CD8-positive, alpha-beta memory T cell (primary cell): ENCODE results near the gene KAT8. TPM values are rescaled to one million over a fixed set of nuclear protein-coding genes. Genes with fewer than 3 reads are reported as not detected.
A peak's percentile ranks its signal among the peaks of the same experiment; 100 is the strongest.
"Not testable (repeated sequence)": the region's sequence is repeated elsewhere in the genome, so short reads cannot be mapped to it uniquely, and the experiment has no call there.

Source experiments
- CTCF ChIA-PET: fragments of 350-600 bp; sonication (Branson Sonifier 250); formaldehyde crosslinking; loops from one replicate; lab custom pipeline; 2021; ENCODE audit warnings: antibody characterized with exemption; lab: Charles Lee
- POLR2A ChIA-PET: fragments of 350-600 bp; sonication (Branson Sonifier 250); formaldehyde crosslinking; loops from one replicate; lab custom pipeline; 2021; ENCODE audit warnings: antibody characterized with exemption; lab: Charles Lee
- DNase-seq, 5 donors: peaks; one replicate each; pipeline versions ENCODE4 v3.0.0 to v3.0.0-alpha.2; 2020 to 2022; ENCODE audit warnings: mixed read lengths in 1 of 5
- H3K27ac ChIP-seq: one replicate; pipeline ENCODE4 v1.7.0; 2013; ENCODE audit warnings: low read depth, mild to moderate bottlenecking, low read length, moderate library complexity
- H3K27me3 ChIP-seq: 2 replicates; pipeline ENCODE4 v1.7.0; 2013; ENCODE audit warnings: low read length, mild to moderate bottlenecking; ENCODE audit not compliant: insufficient read depth, poor library complexity, severe bottlenecking
- H3K36me3 ChIP-seq: 2 replicates; pipeline ENCODE4 v1.7.0; 2013; ENCODE audit warnings: mild to moderate bottlenecking, low read length, moderate library complexity; ENCODE audit not compliant: insufficient read depth
- H3K4me1 ChIP-seq: 2 replicates; pipeline ENCODE4 v1.7.0; 2013; ENCODE audit warnings: mild to moderate bottlenecking, low read length, moderate library complexity; ENCODE audit not compliant: insufficient read depth
- H3K4me3 ChIP-seq: 2 replicates; pipeline ENCODE4 v1.7.0; 2013; ENCODE audit warnings: mild to moderate bottlenecking, low read length
- H3K9me3 ChIP-seq: 2 replicates; pipeline ENCODE4 v1.7.0; 2013; ENCODE audit warnings: mild to moderate bottlenecking, low read length
- H3K27ac Mint-ChIP-seq, 8 donors: one replicate each; pipeline ENCODE4 v1.8.0; 2020 to 2021; ENCODE audit warnings: mixed read lengths in 8 of 8, mild to moderate bottlenecking in 6 of 8, inconsistent platforms in 3 of 8, moderate library complexity in 3 of 8
- H3K27me3 Mint-ChIP-seq, 2 donors: one replicate each; pipeline ENCODE4 v1.8.0; 2020 to 2021; ENCODE audit warnings: mixed read lengths in 2 of 2, mild to moderate bottlenecking in 1 of 2, moderate library complexity in 1 of 2
- H3K36me3 Mint-ChIP-seq, 3 donors: one replicate each; pipeline ENCODE4 v1.8.0; 2020 to 2021; ENCODE audit warnings: mixed read lengths in 3 of 3, inconsistent platforms in 1 of 3, mild to moderate bottlenecking in 1 of 3
- H3K4me1 Mint-ChIP-seq, 3 donors: one replicate each; pipeline ENCODE4 v1.8.0; 2020 to 2021; ENCODE audit warnings: mixed read lengths in 3 of 3, inconsistent platforms in 1 of 3, mild to moderate bottlenecking in 1 of 3
- H3K4me3 Mint-ChIP-seq, 7 donors: one replicate each; pipeline ENCODE4 v1.8.0; 2020 to 2021; ENCODE audit warnings: mixed read lengths in 7 of 7, mild to moderate bottlenecking in 6 of 7, moderate library complexity in 4 of 7, inconsistent platforms in 2 of 7
- H3K9me3 Mint-ChIP-seq, 5 donors: one replicate each; pipeline ENCODE4 v1.8.0; 2020 to 2022; ENCODE audit warnings: mixed read lengths in 5 of 5, mild to moderate bottlenecking in 3 of 5, moderate library complexity in 2 of 5, inconsistent platforms in 1 of 5
- polyA plus RNA-seq: library from polyadenylated mRNA; unstranded; fragments of 300-500 nt; fragmentation: Illumina TruSeq; gene quantifications from one replicate; pipeline ENCODE4 v1.2.3, GENCODE V29; 2021
- total RNA-seq, 2 experiments: library from RNA; stranded (reverse); gene quantifications; one replicate each; pipeline ENCODE4 v1.2.3, GENCODE V29; 2021

KAT8 gene
- total and polyA plus RNA-seq, 3 experiments from 2014 or later = 56.1 to 67.3 (median 58.6) TPM

DNA sequence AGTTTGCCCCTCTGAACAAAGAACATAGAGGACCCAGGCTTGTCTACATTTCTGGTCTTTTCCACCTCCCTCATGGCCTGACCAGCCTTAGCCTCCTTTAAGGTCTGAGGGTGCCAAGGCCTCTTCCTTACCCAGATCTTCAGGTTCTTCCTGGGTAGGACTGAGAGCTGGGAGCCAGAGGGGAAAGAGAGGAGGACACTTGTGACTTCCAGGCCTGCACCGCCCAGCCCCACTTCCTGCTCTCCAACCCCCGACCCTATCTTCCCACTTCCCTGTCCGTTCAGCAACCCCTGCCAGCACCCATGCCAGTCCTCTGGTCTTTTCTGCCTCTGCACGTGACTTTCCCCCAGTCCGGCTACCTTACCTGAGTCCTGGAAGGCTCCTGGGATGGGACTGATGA is 31.9 kb downstream of the KAT8 start:
- no peaks in the 10 kb centered on the region for H3K4me1 ChIP-seq
- no peak overlapping the region for H3K4me3 ChIP-seq
- H3K27ac ChIP-seq = no peak overlapping the region
- H3K4me3 Mint-ChIP-seq = no peak overlapping the region
- CTCF ChIA-PET = interaction anchor here (1.0 kb wide), 1 partner anchor 75 kb away, joined by 3 read pairs; the partner anchor contains the start of genes ZNF646 and ZNF668
- H3K27me3 ChIP-seq = no peaks in the 10 kb centered on the region
- peaks cover 0 to 1% of the 10 kb centered on the region in 2 donors for H3K27me3 Mint-ChIP-seq
- no peak overlapping the region for H3K27ac Mint-ChIP-seq
- DNase-seq = no peak
- peaks cover 0 to 1% (median 0%) of the 10 kb centered on the region in 3 donors for H3K36me3 Mint-ChIP-seq
- POLR2A ChIA-PET = no interaction called here
- H3K4me1 Mint-ChIP-seq = no peaks in the 10 kb centered on the region
- no peaks in the 10 kb centered on the region for H3K9me3 Mint-ChIP-seq
- no peaks in the 10 kb centered on the region for H3K36me3 ChIP-seq
- H3K9me3 ChIP-seq = no peaks in the 10 kb centered on the region

DNA sequence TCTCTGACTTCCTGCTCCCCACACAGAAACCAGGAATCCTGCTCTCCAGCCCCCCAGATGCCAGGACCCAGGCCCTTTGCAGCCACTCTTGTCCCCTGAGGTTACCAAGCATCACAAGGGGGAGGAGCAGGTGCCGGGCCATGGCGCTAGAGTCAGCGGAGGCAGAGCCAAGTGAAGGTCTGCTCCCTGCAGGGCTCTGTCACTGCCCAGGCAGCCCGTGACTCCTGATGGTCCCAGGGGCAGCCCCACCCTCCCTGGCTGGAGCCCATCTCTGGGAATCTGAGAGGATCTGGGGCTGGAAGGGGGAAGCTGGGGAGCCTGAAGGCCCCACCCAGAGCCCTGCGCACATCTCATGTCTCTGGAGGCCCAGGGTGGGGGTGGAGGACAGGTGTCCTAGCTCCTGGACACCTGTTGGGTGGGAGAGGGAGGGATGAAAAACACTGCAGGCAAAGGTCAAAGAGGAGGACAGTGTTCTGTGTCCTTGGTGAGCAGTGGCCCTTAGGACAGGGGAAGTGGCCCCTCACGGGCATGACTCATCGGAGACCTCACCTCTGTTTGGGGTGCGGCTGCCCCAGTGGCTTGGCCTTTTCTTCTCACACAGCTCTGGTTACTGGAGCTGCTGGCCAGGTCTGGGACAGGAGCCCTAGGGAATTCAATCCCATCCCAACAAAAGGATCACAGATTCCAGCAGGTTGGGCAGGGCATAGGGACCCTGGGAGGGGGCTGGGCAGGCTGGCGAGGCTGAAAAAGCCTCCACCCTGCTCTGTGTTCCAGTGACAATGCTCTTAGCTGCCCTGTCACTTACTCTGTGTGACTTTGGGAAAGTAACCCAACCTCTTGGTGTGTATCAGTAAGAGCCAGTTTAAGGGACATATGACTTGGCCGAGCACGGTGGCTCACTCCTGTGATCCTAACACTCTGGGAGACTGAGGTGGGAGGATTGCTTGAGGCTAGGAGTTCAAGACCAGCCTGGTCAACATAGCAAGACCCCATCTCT is 32.7 kb downstream of the KAT8 start, which contains the start of gene PRSS36:
PRSS36 (minus strand) TSS at position 173 of the 997 bp plus-strand sequence; CDS start at position 142, 31 bp downstream.
- H3K4me1 ChIP-seq = no peaks in the 10 kb centered on the region
- CTCF ChIA-PET = interaction anchor here (1.0 to 2.4 kb wide), 2 partner anchors 8 to 76 kb away, joined by 3 to 12 read pairs; partner anchors contain the start of genes ZNF646 and ZNF668
- POLR2A ChIA-PET = interaction anchor here (0.6 kb wide), 1 partner anchor 20 kb away, joined by 4 read pairs; no protein-coding TSS in a partner anchor
- Mint-ChIP-seq H3K9me3 (no peaks in the 10 kb centered on the region), H3K4me3 (no peak within 1 kb of the TSS), H3K4me1 (no peaks in the 10 kb centered on the region), H3K36me3 (peaks cover 0 to 1% (median 0%) of the 10 kb centered on the region in 3 donors), H3K27me3 (peaks cover 0 to 1% of the 10 kb centered on the region in 2 donors), H3K27ac (peak within 1 kb of the TSS in 1 of 8 donors; percentile 64)
- no peak within 1 kb of the TSS for H3K4me3 ChIP-seq
- no peak for DNase-seq
- no peaks in the 10 kb centered on the region for H3K36me3 ChIP-seq
- no peaks in the 10 kb centered on the region for H3K9me3 ChIP-seq
- no peaks in the 10 kb centered on the region for H3K27me3 ChIP-seq
- H3K27ac ChIP-seq = no peak within 1 kb of the TSS

DNA sequence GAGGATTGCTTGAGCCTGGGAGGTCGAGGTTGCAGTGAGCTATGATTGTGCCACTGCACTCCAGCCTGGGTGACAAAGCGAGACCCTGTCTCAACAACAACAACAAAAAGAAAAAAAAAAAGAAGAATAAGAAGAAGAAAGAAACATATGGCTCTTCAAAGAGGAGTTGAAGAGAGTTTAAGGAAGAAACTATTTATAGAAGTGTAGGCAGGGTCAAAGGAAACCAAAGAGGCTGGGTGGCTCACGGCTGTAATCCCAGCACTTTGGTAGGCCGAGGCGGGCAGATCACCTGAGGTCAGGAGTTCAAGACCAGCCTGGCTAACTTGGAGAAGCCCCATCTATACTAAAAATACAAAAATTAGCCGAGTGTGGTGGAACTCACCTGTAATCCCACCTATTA is 33.5 kb downstream of the KAT8 start:
- H3K4me3 Mint-ChIP-seq, H3K27me3 ChIP-seq, H3K9me3 Mint-ChIP-seq, H3K27ac Mint-ChIP-seq, H3K27me3 Mint-ChIP-seq, DNase-seq, H3K4me3 ChIP-seq, H3K27ac ChIP-seq, H3K4me1 ChIP-seq, H3K9me3 ChIP-seq, H3K36me3 ChIP-seq, H3K4me1 Mint-ChIP-seq, H3K36me3 Mint-ChIP-seq: not testable (repeated sequence)
- POLR2A ChIA-PET = interaction anchor here (0.6 kb wide), 1 partner anchor 20 kb away, joined by 4 read pairs; no protein-coding TSS in a partner anchor
- CTCF ChIA-PET = interaction anchor here (2.4 kb wide), 1 partner anchor 9 kb away, joined by 12 read pairs; no protein-coding TSS in a partner anchor

DNA sequence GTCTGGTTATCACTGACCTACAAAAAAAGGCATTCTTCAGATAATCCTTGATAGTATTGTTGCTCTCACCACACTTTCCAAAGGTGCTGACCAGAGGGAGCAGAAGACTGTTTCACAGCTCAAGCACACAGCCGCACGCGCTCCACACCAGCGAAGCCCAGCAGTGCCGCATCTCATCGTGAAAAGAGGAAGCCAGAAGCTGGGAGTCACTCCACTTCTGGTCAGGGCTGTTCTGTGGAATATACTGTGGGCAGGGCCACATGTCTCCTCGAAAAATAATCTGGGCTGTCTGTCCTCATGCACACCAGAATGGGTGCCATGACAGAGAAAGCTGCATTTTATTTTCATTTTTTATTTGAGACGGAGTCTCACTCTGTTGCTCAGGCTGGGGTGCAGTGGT is 39.7 kb downstream of the KAT8 start:
- Histone ChIP-seq H3K36me3 (no peaks in the 10 kb centered on the region), H3K4me1 (peaks cover 6% of the 10 kb centered on the region), H3K4me3 (no peak overlapping the region), H3K27me3 (no peaks in the 10 kb centered on the region), H3K9me3 (no peaks in the 10 kb centered on the region), H3K27ac (no peak overlapping the region)
- Mint-ChIP-seq H3K4me1 (peaks cover 4 to 8% (median 6%) of the 10 kb centered on the region in 3 donors), H3K27ac (no peak overlapping the region), H3K36me3 (no peaks in the 10 kb centered on the region), H3K27me3 (peaks cover 0 to 2% of the 10 kb centered on the region in 2 donors), H3K4me3 (peak overlapping the region in 2 of 7 donors; percentile 32 to 55), H3K9me3 (no peaks in the 10 kb centered on the region)
- CTCF ChIA-PET = interaction anchor here (1.6 to 6.6 kb wide), 3 partner anchors 9 to 21 kb away, joined by 3 to 30 read pairs (median 22); partner anchors contain the start of gene FUS
- POLR2A ChIA-PET = interaction anchor here (0.5 to 0.7 kb wide), 2 partner anchors 9 to 120 kb away, joined by 3 to 4 read pairs; no protein-coding TSS in a partner anchor
- no peak for DNase-seq

DNA sequence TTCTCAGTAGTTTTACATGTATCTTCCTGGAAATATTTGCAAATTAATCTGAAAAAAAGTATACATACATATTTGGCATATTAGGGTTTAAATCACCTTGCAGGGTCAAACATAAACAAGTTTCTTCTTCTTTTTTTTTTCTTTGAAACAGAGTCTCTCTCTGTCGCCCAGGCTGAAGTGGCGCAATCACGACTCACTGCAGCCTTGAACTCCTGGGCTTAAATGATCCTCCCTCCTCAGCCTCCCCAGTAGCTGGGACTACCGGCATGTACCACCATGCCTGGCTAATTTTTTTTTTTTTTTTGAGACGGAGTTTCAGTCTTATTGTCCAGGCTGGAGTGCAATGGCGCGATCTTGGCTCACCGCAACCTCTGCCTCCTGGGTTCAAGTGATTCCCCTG is 49.9 kb downstream of the KAT8 start:
- Histone ChIP-seq H3K4me3 (no peak overlapping the region), H3K4me1 (no peaks in the 10 kb centered on the region), H3K36me3 (no peaks in the 10 kb centered on the region), H3K9me3 (no peaks in the 10 kb centered on the region), H3K27ac (no peak overlapping the region), H3K27me3 (no peaks in the 10 kb centered on the region)
- Mint-ChIP-seq H3K4me3 (no peak overlapping the region), H3K27ac (no peak overlapping the region), H3K27me3 (no peaks in the 10 kb centered on the region), H3K9me3 (no peaks in the 10 kb centered on the region), H3K4me1 (peaks cover 0 to 2% (median 0%) of the 10 kb centered on the region in 3 donors), H3K36me3 (no peaks in the 10 kb centered on the region)
- CTCF ChIA-PET = interaction anchor here (1.1 kb wide), 1 partner anchor 183 kb away, joined by 3 read pairs; no protein-coding TSS in a partner anchor
- DNase-seq = no peak
- POLR2A ChIA-PET = no interaction called here

DNA sequence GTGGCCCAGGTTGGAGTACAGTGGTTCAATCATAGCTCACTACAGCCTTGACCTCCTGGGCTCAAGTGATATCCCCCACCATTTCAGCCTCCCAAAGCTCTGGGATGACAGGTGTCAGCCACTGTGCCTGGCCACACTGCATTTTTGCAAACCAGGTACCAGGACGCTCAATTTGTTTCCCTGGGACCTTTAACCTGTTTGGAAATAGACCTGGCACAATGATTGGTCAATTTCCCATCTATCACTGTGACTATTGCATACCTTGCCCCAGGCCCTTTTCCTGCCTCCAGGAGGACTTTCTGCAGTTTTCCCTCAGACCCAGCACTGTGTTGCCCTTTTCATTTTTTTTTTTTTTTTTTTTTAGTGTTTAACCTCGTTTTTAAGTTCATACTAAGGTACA is 51.4 kb downstream of the KAT8 start:
- no peak overlapping the region for H3K4me3 ChIP-seq
- Mint-ChIP-seq H3K27ac (no peak overlapping the region), H3K4me1 (peaks cover 0 to 2% (median 0%) of the 10 kb centered on the region in 3 donors), H3K9me3 (no peaks in the 10 kb centered on the region), H3K36me3 (no peaks in the 10 kb centered on the region), H3K27me3 (no peaks in the 10 kb centered on the region), H3K4me3 (no peak overlapping the region)
- POLR2A ChIA-PET = interaction anchor here (0.6 kb wide), 1 partner anchor 208 kb away, joined by 3 read pairs; no protein-coding TSS in a partner anchor
- CTCF ChIA-PET = no interaction called here
- no peaks in the 10 kb centered on the region for H3K9me3 ChIP-seq
- H3K27ac ChIP-seq = no peak overlapping the region
- no peaks in the 10 kb centered on the region for H3K36me3 ChIP-seq
- no peak for DNase-seq
- H3K4me1 ChIP-seq = no peaks in the 10 kb centered on the region
- H3K27me3 ChIP-seq = no peaks in the 10 kb centered on the region

DNA sequence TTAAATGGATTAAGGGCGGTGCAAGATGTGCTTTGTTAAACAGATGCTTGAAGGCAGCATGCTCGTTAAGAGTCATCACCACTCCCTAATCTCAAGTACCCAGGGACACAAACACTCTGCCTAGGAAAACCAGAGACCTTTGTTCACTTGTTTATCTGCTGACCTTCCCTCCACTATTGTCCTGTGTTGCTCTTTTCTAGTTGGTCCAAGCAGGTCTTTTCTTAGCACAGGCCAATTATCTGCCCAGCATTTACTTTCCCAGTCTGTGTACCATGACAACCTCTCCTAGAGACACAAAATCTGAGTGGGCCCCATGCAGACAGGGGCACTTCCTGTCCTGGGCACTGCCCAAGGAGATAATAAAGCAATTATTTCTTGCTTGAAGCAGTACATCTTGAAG is 52.6 kb downstream of the KAT8 start:
- H3K9me3 Mint-ChIP-seq, POLR2A ChIA-PET, H3K4me1 Mint-ChIP-seq, H3K27me3 Mint-ChIP-seq, DNase-seq, H3K36me3 ChIP-seq, H3K36me3 Mint-ChIP-seq, H3K4me1 ChIP-seq, H3K27me3 ChIP-seq, H3K4me3 Mint-ChIP-seq, CTCF ChIA-PET, H3K9me3 ChIP-seq, H3K4me3 ChIP-seq, H3K27ac ChIP-seq: not testable (repeated sequence)
- H3K27ac Mint-ChIP-seq = peak overlapping the region in 1 of 8 donors; percentile 90
